OCI-LY7 (cell line): Measurements from ENCODE around the gene CLCF1. TPM values are rescaled to one million over a fixed set of nuclear protein-coding genes. Genes with fewer than 3 reads are reported as not detected.

ENCODE experiments used
- BruUV-seq: library from RNA; stranded (reverse); fragments of 400-500 nt; replicated peaks from 2 replicates; lab custom pipeline; 2021; lab: Mats Ljungman, UMichigan
- CTCF ChIA-PET: fragments of 300-600 bp; sonication (Branson Sonifier 250); formaldehyde crosslinking; loops from one replicate; lab custom pipeline; 2022; ENCODE audit warnings: antibody characterized with exemption; ENCODE audit not compliant: unreplicated experiment; lab: Charles Lee
- POLR2A ChIA-PET: fragments of 300-600 bp; sonication (Branson Sonifier 250); formaldehyde crosslinking; loops from one replicate; lab custom pipeline; 2022; ENCODE audit warnings: antibody characterized with exemption; lab: Charles Lee
- DNase-seq: peaks from one replicate; pipeline ENCODE4 v3.0.0-alpha.2; 2015; ENCODE audit warnings: low spot score
- H2AFZ ChIP-seq: fragments of 200-600 bp; sonication (generic), shearing (Covaris generic); 2 replicates; pipeline ENCODE4 v1.6.1; 2014; ENCODE audit warnings: mild to moderate bottlenecking, antibody characterized with exemption, low read length, moderate library complexity
- H3K27ac ChIP-seq: fragments of 200-600 bp; sonication (generic); 2 replicates; pipeline ENCODE4 v1.5.1; 2014; ENCODE audit warnings: mixed run types, low read depth, mild to moderate bottlenecking, moderate library complexity, low read length, inconsistent platforms; ENCODE audit not compliant: poor library complexity, severe bottlenecking
- H3K36me3 ChIP-seq: fragments of 200-600 bp; sonication (generic); 2 replicates; pipeline ENCODE4 v1.6.1; 2014; ENCODE audit warnings: mild to moderate bottlenecking, antibody characterized with exemption, low read length, moderate library complexity, mixed read lengths; ENCODE audit not compliant: insufficient read depth
- H3K4me1 ChIP-seq: fragments of 200-600 bp; sonication (generic); 2 replicates; pipeline ENCODE4 v1.5.1; 2014; ENCODE audit warnings: mild to moderate bottlenecking, low read length; ENCODE audit not compliant: insufficient read depth, poor library complexity, severe bottlenecking
- H3K4me2 ChIP-seq: fragments of 200-600 bp; sonication (generic); 2 replicates; pipeline ENCODE4 v1.6.1; 2014; ENCODE audit warnings: mild to moderate bottlenecking, low read length
- H3K4me3 ChIP-seq: fragments of 200-600 bp; sonication (generic); 2 replicates; pipeline ENCODE4 v1.5.1; 2014; ENCODE audit warnings: mild to moderate bottlenecking, low read depth, low read length; ENCODE audit not compliant: poor library complexity, severe bottlenecking
- H3K79me2 ChIP-seq: fragments of 200-600 bp; sonication (generic); 2 replicates; pipeline ENCODE4 v1.6.1; 2016; ENCODE audit warnings: low read depth, mild to moderate bottlenecking, low read length, moderate library complexity, mixed read lengths; ENCODE audit not compliant: insufficient read depth
- H3K9me2 ChIP-seq: fragments of 200-600 bp; sonication (generic); 2 replicates; pipeline ENCODE4 v1.6.1; 2016; ENCODE audit warnings: mild to moderate bottlenecking, low read length, mixed read lengths; ENCODE audit not compliant: insufficient read depth
- H3K9me3 ChIP-seq: fragments of 200-600 bp; sonication (generic); 2 replicates; pipeline ENCODE4 v1.6.1; 2014; ENCODE audit warnings: mild to moderate bottlenecking, mixed run types, low read length, mixed read lengths
- H4K20me1 ChIP-seq: fragments of 200-600 bp; sonication (generic); 2 replicates; pipeline ENCODE4 v1.6.1; 2014; ENCODE audit warnings: mild to moderate bottlenecking, antibody characterized with exemption, low read length, moderate library complexity, mixed read lengths; ENCODE audit not compliant: insufficient read depth
- CTCF ChIP-seq: fragments of 200-600 bp; sonication (generic); conservative IDR thresholded peaks from 2 replicates; pipeline ENCODE4 v1.5.1; 2014; ENCODE audit warnings: mild to moderate bottlenecking, antibody characterized with exemption, low read length, moderate library complexity, mixed read lengths
- EZH2phosphoT487 ChIP-seq: fragments of 200-600 bp; sonication (generic); IDR thresholded peaks from 2 replicates; pipeline ENCODE4 v1.6.1; 2018; ENCODE audit warnings: low read depth, borderline replicate concordance, mild to moderate bottlenecking, mixed run types, antibody characterized with exemption, low read length, moderate library complexity, mixed read lengths
- intact Hi-C: fragments of 100-400 bp; cut with micrococcal nuclease; formaldehyde crosslinking; loops from one replicate; pipeline ENCODE4 v1.10.0; 2022; ENCODE audit not compliant: unreplicated experiment
- total RNA-seq, 2 experiments: library from RNA; depleted of rRNA in 1 of 2; stranded (reverse); fragments of >200 nt in 1 of 2; shearing (Covaris generic) in 1 of 2; gene quantifications; 2 replicates each; pipeline ENCODE4 v1.2.3, GENCODE V29; 2014 to 2022

The CLCF1 gene
- total RNA-seq, 2 experiments from 2014 or later = 0.34 to 0.35 TPM

- no peak for DNase-seq
- ChIA-PET POLR2A (interaction anchor here (1.4 kb wide), 2 partner anchors 32 to 50 kb away, joined by 4 to 5 read pairs; no protein-coding TSS in a partner anchor), CTCF (interaction anchor here (0.8 to 1.2 kb wide), 3 partner anchors 50 to 198 kb away, joined by 4 to 8 read pairs (median 5); partner anchors contain the start of genes GRK2 and KDM2A)
- BruUV-seq = no TSS peak
- H4K20me1 ChIP-seq = no peaks in the 10 kb centered on the region
- no peaks in the 10 kb centered on the region for H3K9me2 ChIP-seq
- no peaks in the 10 kb centered on the region for H3K9me3 ChIP-seq
- H3K79me2 ChIP-seq = no peaks in the 10 kb centered on the region
- H3K4me2 ChIP-seq = peak overlapping the region; percentile 95
- peak overlapping the region; percentile 93 for H3K27ac ChIP-seq
- intact Hi-C loops = loop anchor here (1.0 kb wide), 5 partner anchors 29 to 236 kb away; partner anchors contain the start of gene GRK2
- no peak for TF ChIP-seq CTCF
- TF ChIP-seq EZH2phosphoT487 = no peak
- H2AFZ ChIP-seq = peak overlapping the region; percentile 85
- H3K4me1 ChIP-seq = peaks cover 13% of the 10 kb centered on the region
- peak overlapping the region; percentile 78 for H3K4me3 ChIP-seq
- H3K36me3 ChIP-seq = no peaks in the 10 kb centered on the region
Observed at GRCh38 chr11:67316882-67317204, 56.6 kb downstream of the CLCF1 start.

- ChIA-PET CTCF (interaction anchor here (1.3 kb wide), 1 partner anchor 62 kb away, joined by 3 read pairs; no protein-coding TSS in a partner anchor), POLR2A (interaction anchor here (0.6 kb wide), 1 partner anchor 40 kb away, joined by 4 read pairs; no protein-coding TSS in a partner anchor)
- Histone ChIP-seq H2AFZ (no peak overlapping the region), H3K4me2 (no peak overlapping the region), H3K4me3 (no peak overlapping the region), H3K79me2 (no peaks in the 10 kb centered on the region), H3K4me1 (peaks cover 13% of the 10 kb centered on the region), H3K9me3 (no peaks in the 10 kb centered on the region), H3K27ac (no peak overlapping the region), H3K9me2 (no peaks in the 10 kb centered on the region), H3K36me3 (peaks cover 7% of the 10 kb centered on the region), H4K20me1 (no peaks in the 10 kb centered on the region)
- TF ChIP-seq CTCF (no peak), EZH2phosphoT487 (no peak)
- DNase-seq = no peak
- no TSS peak for BruUV-seq
- intact Hi-C loops = no loop called here
Observed at GRCh38 chr11:67315325-67315909, 58.0 kb downstream of the CLCF1 start.

GRCh38 chr11:67314218-67314617 is 59.2 kb downstream of the CLCF1 start:
- BruUV-seq = no TSS peak
- peaks cover 13% of the 10 kb centered on the region for H3K4me1 ChIP-seq
- CTCF ChIA-PET = interaction anchor here (1.3 kb wide), 1 partner anchor 60 kb away, joined by 3 read pairs; no protein-coding TSS in a partner anchor

More at GRCh38 chr11:67314218-67314617, 59.2 kb downstream of the CLCF1 start:
- H3K27ac ChIP-seq = no peak overlapping the region
- H3K9me3 ChIP-seq = no peaks in the 10 kb centered on the region
- H3K4me2 ChIP-seq = no peak overlapping the region
- H3K9me2 ChIP-seq = no peaks in the 10 kb centered on the region
- H3K79me2 ChIP-seq = no peaks in the 10 kb centered on the region
- intact Hi-C loops = no loop called here
- DNase-seq = no peak
- POLR2A ChIA-PET = no interaction called here
- no peak overlapping the region for H3K4me3 ChIP-seq
- TF ChIP-seq EZH2phosphoT487 (no peak), CTCF (no peak)
- H2AFZ ChIP-seq = no peak overlapping the region
- peaks cover 17% of the 10 kb centered on the region for H3K36me3 ChIP-seq
- no peaks in the 10 kb centered on the region for H4K20me1 ChIP-seq
